ENCODE data around the gene RLN3. TPM values are rescaled to one million over a fixed set of nuclear protein-coding genes. Genes with fewer than 3 reads are reported as not detected.

Gene RLN3
- total and polyA plus RNA-seq, 9 of the 15 experiments (the other 6 are each of a cell fraction or from before 2014, with no cell fraction given): 0.31 to 1.2 (median 0.71) TPM; not detected in 6

DNA sequence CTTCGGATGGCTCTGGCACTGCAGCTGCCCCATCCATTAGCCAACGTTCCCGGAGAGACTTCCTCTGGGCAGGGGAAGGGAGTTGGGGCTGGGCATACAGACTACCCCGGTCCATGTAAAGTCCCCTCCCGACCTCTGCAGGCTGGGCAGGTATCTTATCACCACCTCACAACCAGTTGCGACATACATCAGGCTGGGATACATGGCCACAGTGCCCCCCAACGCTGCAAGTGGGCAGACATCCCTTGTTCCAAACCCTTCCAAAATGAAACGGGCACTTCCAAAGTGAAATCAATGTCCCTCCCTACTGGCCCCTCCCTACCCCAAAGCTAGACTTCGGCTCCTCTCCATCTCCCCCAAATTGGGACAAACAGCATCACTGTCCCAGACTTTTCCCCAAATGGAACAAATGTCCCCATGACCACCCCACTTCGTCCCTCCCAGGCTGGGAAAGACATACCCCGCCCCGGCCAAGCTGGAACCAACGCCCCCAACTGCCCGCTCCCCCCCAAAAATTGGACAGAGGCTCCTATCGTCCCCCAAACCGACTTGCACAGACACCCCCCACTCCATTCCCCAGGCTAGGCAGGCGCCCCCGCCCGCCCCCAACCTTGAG lies 28.9 kb downstream of the RLN3 start (continued):
- TF ChIP-seq, protein P1, sequence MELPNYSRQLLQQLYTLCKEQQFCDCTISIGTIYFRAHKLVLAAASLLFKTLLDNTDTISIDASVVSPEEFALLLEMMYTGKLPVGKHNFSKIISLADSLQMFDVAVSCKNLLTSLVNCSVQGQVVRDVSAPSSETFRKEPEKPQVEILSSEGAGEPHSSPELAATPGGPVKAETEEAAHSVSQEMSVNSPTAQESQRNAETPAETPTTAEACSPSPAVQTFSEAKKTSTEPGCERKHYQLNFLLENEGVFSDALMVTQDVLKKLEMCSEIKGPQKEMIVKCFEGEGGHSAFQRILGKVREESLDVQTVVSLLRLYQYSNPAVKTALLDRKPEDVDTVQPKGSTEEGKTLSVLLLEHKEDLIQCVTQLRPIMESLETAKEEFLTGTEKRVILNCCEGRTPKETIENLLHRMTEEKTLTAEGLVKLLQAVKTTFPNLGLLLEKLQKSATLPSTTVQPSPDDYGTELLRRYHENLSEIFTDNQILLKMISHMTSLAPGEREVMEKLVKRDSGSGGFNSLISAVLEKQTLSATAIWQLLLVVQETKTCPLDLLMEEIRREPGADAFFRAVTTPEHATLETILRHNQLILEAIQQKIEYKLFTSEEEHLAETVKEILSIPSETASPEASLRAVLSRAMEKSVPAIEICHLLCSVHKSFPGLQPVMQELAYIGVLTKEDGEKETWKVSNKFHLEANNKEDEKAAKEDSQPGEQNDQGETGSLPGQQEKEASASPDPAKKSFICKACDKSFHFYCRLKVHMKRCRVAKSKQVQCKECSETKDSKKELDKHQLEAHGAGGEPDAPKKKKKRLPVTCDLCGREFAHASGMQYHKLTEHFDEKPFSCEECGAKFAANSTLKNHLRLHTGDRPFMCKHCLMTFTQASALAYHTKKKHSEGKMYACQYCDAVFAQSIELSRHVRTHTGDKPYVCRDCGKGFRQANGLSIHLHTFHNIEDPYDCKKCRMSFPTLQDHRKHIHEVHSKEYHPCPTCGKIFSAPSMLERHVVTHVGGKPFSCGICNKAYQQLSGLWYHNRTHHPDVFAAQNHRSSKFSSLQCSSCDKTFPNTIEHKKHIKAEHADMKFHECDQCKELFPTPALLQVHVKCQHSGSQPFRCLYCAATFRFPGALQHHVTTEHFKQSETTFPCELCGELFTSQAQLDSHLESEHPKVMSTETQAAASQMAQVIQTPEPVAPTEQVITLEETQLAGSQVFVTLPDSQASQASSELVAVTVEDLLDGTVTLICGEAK (IDR thresholded peaks at IDR 0.05): no peak
- TF ChIP-seq, protein P1 (CRISPR knock-in tag; IDR thresholded peaks at IDR 0.05): no peak
- peak; percentile 94 for TF ChIP-seq CEBPB (tag; IDR thresholded peaks at IDR 0.05)
- no peak for TF ChIP-seq TEAD4 (IDR thresholded peaks at IDR 0.05; ENCODE audit: low read length)
- no peak for TF ChIP-seq TEAD4 (CRISPR knock-in tag; IDR thresholded peaks at IDR 0.05; ENCODE audit: borderline replicate concordance)
- TF ChIP-seq, protein P2, sequence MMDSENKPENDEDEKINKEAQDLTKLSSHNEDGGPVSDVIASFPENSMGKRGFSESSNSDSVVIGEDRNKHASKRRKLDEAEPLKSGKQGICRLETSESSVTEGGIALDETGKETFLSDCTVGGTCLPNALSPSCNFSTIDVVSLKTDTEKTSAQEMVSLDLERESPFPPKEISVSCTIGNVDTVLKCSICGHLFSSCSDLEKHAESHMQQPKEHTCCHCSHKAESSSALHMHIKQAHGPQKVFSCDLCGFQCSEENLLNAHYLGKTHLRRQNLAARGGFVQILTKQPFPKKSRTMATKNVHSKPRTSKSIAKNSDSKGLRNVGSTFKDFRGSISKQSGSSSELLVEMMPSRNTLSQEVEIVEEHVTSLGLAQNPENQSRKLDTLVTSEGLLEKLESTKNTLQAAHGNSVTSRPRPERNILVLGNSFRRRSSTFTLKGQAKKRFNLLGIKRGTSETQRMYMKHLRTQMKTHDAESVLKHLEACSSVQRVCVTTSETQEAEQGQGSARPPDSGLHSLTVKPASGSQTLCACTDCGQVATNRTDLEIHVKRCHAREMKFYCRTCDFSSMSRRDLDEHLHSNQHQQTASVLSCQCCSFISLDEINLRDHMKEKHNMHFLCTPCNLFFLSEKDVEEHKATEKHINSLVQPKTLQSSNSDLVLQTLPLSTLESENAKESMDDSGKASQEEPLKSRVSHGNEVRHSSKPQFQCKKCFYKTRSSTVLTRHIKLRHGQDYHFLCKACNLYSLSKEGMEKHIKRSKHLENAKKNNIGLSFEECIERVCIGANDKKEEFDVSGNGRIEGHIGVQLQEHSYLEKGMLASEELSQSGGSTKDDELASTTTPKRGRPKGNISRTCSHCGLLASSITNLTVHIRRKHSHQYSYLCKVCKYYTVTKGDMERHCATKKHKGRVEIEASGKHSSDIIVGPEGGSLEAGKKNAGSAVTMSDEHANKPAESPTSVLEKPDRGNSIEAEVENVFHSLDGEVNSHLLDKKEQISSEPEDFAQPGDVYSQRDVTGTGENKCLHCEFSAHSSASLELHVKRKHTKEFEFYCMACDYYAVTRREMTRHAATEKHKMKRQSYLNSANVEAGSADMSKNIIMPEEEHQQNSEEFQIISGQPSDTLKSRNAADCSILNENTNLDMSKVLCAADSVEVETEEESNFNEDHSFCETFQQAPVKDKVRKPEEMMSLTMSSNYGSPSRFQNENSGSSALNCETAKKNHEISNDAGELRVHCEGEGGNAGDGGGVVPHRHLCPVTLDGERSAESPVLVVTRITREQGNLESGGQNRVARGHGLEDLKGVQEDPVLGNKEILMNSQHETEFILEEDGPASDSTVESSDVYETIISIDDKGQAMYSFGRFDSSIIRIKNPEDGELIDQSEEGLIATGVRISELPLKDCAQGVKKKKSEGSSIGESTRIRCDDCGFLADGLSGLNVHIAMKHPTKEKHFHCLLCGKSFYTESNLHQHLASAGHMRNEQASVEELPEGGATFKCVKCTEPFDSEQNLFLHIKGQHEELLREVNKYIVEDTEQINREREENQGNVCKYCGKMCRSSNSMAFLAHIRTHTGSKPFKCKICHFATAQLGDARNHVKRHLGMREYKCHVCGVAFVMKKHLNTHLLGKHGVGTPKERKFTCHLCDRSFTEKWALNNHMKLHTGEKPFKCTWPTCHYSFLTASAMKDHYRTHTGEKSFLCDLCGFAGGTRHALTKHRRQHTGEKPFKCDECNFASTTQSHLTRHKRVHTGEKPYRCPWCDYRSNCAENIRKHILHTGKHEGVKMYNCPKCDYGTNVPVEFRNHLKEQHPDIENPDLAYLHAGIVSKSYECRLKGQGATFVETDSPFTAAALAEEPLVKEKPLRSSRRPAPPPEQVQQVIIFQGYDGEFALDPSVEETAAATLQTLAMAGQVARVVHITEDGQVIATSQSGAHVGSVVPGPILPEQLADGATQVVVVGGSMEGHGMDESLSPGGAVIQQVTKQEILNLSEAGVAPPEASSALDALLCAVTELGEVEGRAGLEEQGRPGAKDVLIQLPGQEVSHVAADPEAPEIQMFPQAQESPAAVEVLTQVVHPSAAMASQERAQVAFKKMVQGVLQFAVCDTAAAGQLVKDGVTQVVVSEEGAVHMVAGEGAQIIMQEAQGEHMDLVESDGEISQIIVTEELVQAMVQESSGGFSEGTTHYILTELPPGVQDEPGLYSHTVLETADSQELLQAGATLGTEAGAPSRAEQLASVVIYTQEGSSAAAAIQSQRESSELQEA (IDR thresholded peaks at IDR 0.05; ENCODE audit: low read depth): no peak
- no peak for TF ChIP-seq FOXA1 (IDR thresholded peaks at IDR 0.05; ENCODE audit: borderline replicate concordance)
- TF ChIP-seq SNIP1 (IDR thresholded peaks at IDR 0.05; ENCODE audit: low read depth): no peak
- no peak for TF ChIP-seq EP400 (IDR thresholded peaks at IDR 0.05)
- no peak for TF ChIP-seq SRSF9 (IDR thresholded peaks at IDR 0.05; ENCODE audit: borderline replicate concordance, low read depth, low read length)
- no peak for TF ChIP-seq ZNF263 (CRISPR knock-in tag; IDR thresholded peaks at IDR 0.05; ENCODE audit: borderline replicate concordance)
- TF ChIP-seq ZNF232 (CRISPR knock-in tag; IDR thresholded peaks at IDR 0.05): no peak

All from K562 (cell line).